Brain microvascular endothelial cell (primary cell): ENCODE measurements around the gene DOCK1.

ENCODE experiments used
- DNase-seq: peaks from one replicate; pipeline ENCODE4 v3.0.0-alpha.2; 2020
- H3K27ac ChIP-seq: fragments of 250-450 bp; sonication (Bioruptor Pico); 2 replicates; pipeline ENCODE4 v1.5.1; 2020; ENCODE audit warnings: mild to moderate bottlenecking, moderate library complexity
- H3K27me3 ChIP-seq: fragments of 250-450 bp; sonication (Bioruptor Pico); replicated peaks from 2 replicates; pipeline ENCODE4 v1.5.1; 2020; ENCODE audit warnings: mild to moderate bottlenecking
- H3K36me3 ChIP-seq: fragments of 250-450 bp; sonication (Bioruptor Pico); replicated peaks from 2 replicates; pipeline ENCODE4 v1.5.1; 2020; ENCODE audit warnings: mild to moderate bottlenecking
- H3K4me3 ChIP-seq: 2 replicates; pipeline ENCODE4 v1.5.1; 2011; ENCODE audit warnings: low read depth, mild to moderate bottlenecking, control low read depth, low read length, moderate library complexity
- in situ Hi-C: cut with HindIII; loops from 2 replicates; pipeline ENCODE4 v1.10.0; 2017; ENCODE audit warnings: low sequenced_read_pairs, low pct_ligation_motif_present
- TF ChIP-seq, protein P1 (sequence below): IDR thresholded peaks from 2 replicates; pipeline ENCODE4 v1.5.1; 2011; ENCODE audit warnings: low read depth, mild to moderate bottlenecking, moderate library complexity, low read length, control low read depth, inconsistent platforms; ENCODE audit errors: missing control alignments

The DOCK1 gene

DNA sequence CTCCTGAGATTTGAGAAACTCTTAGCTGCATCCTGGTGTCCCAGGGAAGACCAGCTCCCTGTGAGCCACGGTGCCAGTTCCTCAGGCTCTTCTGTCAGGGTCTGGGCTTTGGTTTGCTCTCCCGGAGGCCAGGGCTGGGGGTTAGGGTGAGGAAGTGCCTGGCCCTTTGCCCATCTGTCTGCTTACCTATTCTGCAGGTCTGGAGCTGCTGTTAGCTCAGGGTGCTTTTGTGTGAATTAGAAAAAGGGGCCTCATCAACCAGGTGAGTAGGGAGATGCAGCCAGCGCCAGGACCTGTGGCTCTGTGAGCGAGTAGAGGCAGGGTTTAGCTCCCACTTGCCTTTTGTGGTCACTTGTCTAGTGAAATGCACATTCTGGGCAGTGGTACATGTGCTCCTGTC lies 109.4 kb downstream of the DOCK1 start:
- DNase-seq: no peak
- Histone ChIP-seq H3K27me3 (no peaks in the 10 kb centered on the region), H3K36me3 (peaks cover 16% of the 10 kb centered on the region), H3K4me3 (no peak overlapping the region), H3K27ac (no peak overlapping the region)
- TF ChIP-seq, protein P1, sequence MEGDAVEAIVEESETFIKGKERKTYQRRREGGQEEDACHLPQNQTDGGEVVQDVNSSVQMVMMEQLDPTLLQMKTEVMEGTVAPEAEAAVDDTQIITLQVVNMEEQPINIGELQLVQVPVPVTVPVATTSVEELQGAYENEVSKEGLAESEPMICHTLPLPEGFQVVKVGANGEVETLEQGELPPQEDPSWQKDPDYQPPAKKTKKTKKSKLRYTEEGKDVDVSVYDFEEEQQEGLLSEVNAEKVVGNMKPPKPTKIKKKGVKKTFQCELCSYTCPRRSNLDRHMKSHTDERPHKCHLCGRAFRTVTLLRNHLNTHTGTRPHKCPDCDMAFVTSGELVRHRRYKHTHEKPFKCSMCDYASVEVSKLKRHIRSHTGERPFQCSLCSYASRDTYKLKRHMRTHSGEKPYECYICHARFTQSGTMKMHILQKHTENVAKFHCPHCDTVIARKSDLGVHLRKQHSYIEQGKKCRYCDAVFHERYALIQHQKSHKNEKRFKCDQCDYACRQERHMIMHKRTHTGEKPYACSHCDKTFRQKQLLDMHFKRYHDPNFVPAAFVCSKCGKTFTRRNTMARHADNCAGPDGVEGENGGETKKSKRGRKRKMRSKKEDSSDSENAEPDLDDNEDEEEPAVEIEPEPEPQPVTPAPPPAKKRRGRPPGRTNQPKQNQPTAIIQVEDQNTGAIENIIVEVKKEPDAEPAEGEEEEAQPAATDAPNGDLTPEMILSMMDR: no peak
- in situ Hi-C loops: no loop called here

DNA sequence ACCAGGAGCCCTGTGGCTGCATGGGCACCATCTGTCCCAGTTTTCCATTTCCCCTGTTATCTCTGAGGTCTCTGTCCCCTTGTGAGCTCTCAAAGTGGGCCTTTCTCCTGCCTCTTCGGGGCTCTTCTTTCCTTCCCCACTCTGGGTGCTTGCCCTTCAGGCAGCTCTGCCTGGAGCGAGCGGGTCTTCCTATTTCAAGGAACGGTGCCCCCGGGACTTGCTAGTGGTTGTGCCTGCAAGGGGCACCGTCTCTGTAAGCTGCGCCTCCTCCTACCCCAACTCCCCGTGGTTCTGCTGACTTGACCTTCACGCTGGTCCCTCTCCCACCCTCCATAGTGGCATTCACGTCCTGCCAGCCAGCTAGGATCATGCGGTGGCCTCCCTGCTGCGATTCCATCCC lies 110.1 kb downstream of the DOCK1 start:
- Histone ChIP-seq H3K36me3 (peaks cover 16% of the 10 kb centered on the region), H3K4me3 (no peak overlapping the region), H3K27me3 (no peaks in the 10 kb centered on the region), H3K27ac (no peak overlapping the region)
- DNase-seq: no peak
- in situ Hi-C loops: no loop called here
- TF ChIP-seq, protein P1: no peak

DNA sequence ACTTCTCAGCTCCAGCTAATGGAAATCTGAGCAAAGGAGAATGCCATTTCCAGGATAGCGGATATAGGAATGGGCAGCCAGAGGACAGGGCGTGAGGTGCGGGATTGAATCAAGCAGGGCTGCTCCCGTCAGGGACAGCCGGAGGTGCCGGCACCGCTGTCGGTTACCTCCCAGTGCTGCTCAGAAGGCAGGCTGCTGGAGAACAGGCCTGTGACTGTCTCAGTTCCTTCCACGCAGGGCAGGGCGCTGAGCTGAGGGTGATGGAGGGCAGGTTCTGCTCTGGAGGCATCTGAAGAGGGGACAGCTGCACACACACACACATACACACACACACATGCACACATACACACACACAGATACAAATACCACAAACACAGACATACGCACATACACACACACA lies 111.1 kb downstream of the DOCK1 start:
- in situ Hi-C loops: no loop called here
- TF ChIP-seq, protein P1: no peak
- no peak for DNase-seq
- Histone ChIP-seq H3K27ac (no peak overlapping the region), H3K27me3 (no peaks in the 10 kb centered on the region), H3K36me3 (peaks cover 16% of the 10 kb centered on the region), H3K4me3 (no peak overlapping the region)

DNA sequence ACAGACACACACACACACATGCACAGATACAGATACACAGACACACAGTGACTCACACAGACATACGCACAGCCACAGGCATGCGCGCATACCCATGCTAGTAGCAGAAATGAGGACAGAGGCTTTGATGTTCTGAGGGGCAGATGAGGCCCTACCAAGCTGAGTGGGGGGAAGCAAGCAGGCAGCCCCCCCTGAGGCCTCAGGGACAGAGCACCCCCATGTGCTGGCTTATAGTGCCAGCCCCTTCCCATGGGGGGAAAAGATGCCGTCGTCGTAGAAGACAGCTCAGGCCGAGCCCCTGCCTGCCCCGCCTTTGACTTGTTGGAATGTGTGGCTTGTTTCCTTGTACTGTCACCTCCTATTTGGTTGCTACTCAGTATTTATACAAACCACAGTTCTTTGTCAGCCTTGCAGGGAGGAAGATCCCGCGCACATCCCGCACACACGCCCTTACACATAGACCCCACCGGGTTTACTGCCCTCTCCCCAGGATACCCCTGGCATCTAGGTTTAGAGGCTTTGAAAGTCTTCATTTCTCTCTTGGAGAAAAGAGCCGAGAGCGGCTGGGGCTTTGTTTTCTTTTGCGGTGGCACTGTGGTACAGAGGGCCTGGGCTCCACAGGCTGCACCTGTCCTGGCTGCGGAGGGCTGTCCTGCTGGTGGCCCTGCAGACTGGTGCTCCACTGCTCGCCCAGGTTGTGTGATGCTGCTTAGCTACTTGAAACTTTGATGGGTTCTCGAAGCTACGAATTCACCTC lies 112.5 kb downstream of the DOCK1 start:
- H3K27me3 ChIP-seq: no peaks in the 10 kb centered on the region
- H3K36me3 ChIP-seq: peaks cover 8% of the 10 kb centered on the region
- no peak overlapping the region for H3K27ac ChIP-seq
- H3K4me3 ChIP-seq: no peak overlapping the region
- TF ChIP-seq, protein P1: no peak
- in situ Hi-C loops: no loop called here
- no peak for DNase-seq

DNA sequence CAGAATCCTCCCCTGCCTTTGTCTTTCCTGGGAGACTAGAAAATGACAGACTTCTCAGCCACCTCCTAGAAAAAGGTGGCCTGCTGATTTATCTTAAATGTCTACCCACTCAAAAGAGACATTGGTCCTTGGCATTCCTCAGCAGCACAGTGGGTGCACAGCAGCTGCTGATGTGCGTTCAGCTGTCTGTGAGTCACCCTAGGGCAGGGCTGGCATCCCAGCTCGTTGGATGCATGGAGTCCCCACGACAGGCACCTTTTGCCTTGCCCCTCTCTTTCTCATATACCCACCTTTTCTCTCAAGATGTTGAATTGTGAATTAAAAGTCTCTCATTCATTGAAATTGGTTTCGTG lies 113.0 kb downstream of the DOCK1 start:
- Histone ChIP-seq H3K36me3 (peaks cover 11% of the 10 kb centered on the region), H3K27ac (no peak overlapping the region), H3K27me3 (no peaks in the 10 kb centered on the region), H3K4me3 (no peak overlapping the region)
- TF ChIP-seq, protein P1: no peak
- no peak for DNase-seq
- in situ Hi-C loops: no loop called here

DNA sequence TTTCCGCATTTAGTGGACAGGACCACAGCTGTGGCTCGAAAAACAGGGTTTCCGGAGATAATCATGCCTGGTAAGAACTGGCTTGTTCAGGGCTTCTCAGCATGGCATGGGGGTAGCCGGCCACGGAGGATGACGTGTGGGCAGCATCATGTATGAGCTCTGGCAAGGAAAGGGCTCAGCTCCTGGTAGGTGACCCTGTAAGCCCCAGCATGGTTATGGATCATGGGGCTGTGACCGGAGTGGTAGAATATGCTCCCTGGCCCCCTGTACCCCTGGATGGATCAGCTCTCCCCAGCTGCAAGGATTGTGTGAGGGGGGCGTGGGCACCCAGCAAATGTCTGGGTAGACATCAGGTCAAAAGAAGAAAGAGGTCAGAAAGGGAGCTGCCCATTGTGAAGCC lies 113.5 kb downstream of the DOCK1 start:
- Histone ChIP-seq H3K4me3 (no peak overlapping the region), H3K27me3 (no peaks in the 10 kb centered on the region), H3K27ac (no peak overlapping the region), H3K36me3 (peaks cover 12% of the 10 kb centered on the region)
- TF ChIP-seq, protein P1: no peak
- in situ Hi-C loops: no loop called here
- DNase-seq: no peak
